Measurements from ENCODE around the gene F8.

- TF ChIP-seq POLR2A (IDR thresholded peaks at IDR 0.05), result no peak
- no peak for TF ChIP-seq CTCF (IDR thresholded peaks at IDR 0.05)
These were observed 229.3 kb downstream of the F8 start for GRCh38 chrX:154793084-154793795.
